IPS DF 19.7 (cell line): ENCODE results near the gene PCNX1.
"Not testable (repeated sequence)": the region's sequence is repeated elsewhere in the genome, so short reads cannot be mapped to it uniquely, and the experiment has no call there.

ENCODE experiments used
- DNase-seq: peaks from one replicate; pipeline ENCODE4 v3.0.0-alpha.2; 2013; ENCODE audit warnings: low read depth, low spot score

The PCNX1 gene

DNA sequence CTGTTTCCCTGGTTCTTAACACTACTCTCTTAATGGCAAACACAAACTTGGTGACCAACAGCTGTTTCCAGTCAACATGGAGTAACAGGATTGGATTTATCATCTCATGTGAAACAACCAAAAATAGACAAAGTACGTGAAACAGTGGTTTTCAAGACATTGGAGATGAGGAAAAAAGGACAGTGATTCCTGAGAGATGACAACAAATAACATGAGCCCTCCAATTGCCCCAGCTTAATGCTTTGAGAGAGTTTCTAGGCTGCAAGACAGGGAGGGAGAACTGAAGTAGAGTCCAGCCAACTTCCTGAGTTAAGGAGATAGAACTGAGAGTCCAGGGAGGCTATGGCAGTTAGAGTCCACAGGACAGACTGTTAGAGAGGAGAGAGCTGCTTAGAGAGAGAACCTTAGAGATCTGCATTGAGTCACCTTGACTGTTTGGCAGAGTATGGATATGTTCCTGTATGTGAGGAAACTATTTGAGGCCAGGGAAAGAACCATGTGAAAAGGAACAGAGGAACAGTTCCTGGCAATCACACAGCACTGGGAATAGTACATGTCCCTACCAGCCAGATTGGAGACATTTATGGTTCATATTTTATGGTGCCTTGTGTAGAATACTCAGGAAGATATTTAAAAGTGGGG is 106.4 kb downstream of the PCNX1 start:
- no peak for DNase-seq

DNA sequence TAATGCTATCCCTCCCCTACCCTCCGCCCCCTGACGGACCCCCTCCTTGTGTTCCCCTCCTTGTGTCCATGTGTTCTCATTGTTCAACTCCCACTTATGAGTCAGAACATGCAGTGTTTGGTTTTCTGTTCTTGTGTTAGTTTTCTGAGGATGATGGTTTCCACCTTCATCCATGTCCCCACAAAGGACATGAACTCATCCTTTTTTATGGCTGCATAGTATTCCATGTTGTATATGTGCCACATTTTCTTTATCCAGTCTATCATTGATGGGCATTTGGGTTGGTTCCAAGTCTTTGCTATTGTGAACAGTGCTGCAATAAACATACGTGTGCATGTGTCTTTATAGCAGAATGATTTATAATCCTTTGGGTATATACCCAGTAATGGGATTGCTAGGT is 112.7 kb downstream of the PCNX1 start:
- not testable (repeated sequence) for DNase-seq

DNA sequence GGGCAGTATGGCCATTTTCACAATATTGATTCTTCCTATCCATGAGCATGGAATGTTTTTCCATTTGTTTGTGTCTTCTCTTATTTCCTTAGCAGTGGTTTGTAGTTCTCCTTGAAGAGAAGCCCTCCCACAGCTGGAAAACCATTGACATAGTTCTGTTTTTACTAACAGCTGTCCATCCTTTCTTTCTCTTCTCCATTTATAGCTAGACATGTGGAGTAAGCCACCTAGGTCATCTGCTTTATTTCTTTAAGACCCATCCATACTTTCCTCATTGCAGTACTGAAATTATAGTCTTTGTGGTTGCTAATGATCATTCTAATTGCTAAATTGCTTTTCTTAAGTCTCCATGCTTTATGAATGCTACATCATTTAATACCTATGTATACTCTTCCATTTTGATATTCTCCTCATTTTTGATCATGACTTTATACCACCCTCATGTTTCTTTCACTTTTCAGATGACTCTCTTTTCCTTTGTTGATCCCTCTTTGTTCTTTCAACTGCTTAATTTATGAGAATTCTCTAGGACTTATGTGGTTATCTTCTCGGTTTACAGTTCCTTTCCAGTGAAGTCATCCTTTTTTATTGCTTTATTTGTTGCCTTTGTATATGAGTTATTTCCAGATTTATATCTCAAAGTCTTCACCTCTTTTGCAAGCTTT is 114.2 kb downstream of the PCNX1 start:
- no peak for DNase-seq

DNA sequence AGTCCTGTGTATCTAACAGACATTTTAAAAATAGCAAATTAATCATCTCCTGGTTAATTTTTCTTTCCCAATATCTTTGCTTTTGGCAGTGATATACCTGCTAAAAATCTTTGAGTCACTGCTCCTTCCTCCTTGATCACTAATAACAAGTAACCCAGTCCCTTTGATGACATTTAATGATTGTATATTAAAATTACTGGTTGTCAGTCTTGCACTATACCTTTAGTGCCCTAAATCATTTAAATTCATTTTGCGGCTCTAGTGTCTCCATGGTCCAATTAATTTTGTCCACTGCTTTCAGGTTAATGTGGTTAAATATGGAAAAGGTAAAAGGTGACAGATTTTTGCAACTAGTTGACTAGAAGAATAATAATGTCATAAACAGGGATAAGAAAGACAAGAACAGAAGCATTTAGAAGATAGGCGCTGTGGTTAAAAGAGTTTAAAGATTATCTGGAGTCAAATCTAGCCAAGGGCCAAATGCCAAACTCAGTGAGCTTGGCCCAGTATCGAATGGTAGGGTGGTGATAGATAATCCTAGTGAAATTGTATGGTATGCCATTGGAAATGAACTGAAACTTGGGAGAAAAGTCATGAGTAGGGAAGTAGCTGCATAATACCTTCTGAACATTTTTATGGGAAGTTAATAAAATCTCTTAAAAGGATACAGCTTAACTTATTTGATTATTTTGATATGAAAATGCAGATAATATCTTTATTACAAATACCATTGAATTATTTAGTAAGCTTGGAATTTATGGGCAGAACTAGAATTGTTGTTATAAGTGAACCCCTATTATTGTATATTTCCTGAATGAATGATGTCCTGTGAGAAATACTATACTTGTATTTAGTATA is 115.0 kb downstream of the PCNX1 start:
- no peak for DNase-seq

DNA sequence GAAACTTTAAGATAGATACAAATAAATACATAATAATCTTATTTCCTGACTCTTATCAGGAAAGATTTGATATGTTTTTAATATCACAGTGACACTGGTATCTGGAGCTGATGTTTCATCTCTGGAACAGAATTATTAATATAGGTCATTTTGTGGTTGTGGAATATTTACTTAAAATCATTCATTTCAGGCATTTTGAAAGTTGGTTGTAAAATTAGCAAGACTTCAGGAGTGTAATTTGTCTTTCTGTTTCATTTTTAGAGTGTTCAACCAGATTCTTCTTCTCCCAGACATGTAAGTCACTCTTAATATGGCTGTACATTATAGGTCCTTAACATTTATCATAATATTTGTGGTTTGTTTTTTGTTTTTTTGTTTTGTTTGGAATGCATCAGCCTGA is 115.7 kb downstream of the PCNX1 start:
- DNase-seq = no peak

DNA sequence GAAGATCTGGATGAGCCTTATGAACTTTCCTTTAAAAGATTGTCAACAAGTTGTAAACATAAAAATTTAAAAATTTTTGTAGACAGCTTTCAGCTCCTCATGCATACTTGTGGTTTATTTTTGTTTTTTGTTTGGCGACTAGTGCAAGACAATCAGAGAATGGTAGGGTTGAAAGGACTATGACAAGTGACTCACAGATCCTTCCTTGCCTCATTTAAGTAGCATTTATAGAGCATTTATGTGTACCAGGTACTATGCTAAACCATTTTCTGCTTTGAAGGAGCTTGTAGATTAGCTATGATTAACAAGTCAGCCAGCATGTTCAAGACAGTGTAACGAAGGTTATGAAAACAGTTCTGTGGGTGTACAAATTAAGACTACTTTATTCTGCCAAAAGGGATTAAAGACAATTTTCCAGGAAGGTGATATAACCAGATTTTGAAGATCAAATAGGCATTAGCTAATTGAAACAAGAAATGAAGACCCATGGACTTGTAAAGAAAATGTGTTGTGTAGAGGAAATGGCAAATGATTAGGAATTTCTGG is 122.0 kb downstream of the PCNX1 start:
- DNase-seq = no peak

DNA sequence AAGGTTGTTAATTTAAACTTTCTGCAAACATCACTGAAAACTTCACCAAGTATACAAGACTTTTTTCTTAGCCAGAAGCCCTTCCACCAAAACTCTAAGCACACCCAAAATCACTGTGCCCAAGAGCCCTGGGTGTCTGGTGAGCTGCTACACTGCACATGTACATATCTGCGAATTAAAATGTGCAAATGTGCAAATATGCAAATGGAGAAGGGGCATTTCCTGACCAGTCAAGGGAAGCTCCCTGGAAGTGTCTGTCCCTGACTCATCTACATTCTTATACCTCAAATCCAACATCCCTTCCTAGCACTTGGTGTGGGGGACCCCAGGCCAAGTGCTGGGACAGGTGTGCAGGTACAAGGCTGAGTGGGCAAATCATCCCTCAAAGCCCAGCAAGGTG is 123.7 kb downstream of the PCNX1 start:
- DNase-seq = no peak

DNA sequence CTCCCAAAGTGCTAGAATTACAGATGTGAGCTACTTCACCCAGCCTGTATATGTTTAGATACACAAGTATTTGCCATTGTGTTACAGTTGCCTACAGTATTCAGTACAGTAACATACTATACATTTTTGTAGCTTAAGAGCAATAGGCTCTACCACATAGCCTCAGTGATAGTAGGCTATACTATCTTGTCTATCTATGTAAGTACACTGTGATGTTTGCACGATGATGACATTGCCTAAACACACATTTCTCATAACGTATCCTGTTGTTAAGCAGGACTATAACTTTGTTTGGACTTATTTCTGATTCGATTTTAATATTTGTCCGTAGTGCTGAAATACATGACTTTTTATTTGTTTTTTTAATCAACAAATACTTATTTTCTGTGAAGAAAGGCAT is 129.2 kb downstream of the PCNX1 start:
- no peak for DNase-seq

DNA sequence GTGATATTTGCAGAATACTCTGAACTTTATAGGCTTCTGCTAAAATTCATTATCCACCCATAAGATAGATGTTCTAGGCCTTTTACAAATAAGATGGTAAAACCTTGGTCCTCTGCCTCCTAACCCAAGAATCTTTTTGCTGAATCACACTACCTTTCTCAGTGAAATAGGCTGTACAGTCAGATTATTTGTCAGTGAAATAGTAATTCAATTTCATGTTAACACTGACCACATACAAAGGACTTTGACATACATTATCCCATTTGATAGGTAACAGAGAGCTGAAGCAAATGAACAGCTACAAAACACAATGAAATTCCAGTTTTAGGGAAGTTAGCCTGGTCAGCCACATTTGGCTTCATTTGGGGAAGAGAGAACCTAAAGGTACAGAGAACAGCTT is 141.1 kb downstream of the PCNX1 start:
- DNase-seq = no peak

DNA sequence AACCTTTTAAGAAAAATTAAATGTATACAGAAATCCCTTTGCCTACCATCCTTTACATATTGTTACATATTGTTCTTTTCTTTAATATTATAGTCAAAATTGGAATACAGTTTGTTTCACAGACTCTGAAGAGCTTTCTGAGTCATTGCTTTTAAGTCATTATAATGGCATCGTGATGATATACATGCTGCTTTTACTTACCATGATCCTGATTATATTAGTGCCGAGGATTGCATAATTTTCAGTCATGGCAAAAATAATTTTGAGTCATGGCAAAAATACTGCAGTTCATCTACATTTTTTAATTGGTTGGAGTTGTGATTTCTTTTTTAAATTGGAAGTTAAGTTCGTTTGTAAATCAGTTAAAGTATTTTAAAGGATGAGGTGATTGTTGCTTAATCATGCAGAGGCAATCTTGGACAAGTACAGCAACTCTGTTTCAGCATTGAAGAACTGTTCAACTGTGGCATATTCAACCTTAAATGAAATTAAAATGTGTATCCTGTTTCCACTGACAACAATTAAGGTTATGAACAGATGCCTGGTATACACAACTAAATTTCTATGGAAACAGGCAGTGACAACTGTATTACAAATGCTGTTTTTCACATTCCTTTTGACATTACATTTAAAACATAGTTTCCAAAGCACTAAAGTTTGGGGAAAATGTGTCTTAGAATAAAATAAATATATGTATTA is 142.3 kb downstream of the PCNX1 start:
- no peak for DNase-seq

DNA sequence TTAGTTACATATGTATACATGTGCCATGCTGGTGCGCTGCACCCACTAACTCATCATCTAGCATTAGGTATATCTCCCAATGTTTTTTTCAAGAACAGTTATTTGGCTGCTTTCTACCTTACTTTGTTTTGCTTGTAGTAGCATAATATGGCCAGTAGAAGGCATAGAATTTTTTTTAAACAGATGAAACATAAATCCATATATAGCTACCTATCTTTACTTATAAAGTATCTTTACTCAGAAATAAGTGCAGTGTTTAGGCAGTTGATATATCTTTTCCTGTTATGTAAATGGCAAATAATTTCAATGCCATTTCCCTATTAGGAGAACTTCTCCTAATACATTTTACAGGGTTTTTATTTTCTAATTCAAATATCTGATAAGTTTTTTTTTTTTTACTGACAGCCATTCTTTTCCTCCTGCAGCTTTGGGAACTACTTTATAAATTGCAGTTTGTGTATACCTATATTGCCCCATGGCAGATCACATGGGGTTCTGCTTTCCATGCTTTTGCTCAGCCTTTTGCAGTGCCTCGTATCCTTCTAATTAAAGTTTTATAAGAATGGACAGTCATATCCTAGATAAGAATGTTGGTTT is 143.1 kb downstream of the PCNX1 start:
- no peak for DNase-seq

DNA sequence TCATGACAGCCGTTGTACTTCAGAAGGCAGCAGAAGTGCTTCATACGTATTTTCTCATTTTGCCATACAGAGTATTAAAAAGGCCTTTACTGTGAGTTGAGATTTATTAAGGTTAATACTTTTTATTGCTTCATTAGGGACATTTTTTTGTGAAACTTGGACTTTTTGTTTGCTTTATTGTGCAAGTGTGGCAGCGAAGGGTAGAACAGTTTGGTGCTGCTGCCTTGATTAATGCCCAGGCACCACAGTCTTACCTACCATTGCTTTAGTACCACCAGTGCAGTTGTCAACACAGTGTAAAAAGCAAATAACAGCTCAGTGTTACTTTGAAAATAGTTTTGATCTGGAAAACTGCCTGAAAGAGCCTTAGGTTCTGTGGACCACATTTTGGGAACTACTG is 147.4 kb downstream of the PCNX1 start:
- no peak for DNase-seq

DNA sequence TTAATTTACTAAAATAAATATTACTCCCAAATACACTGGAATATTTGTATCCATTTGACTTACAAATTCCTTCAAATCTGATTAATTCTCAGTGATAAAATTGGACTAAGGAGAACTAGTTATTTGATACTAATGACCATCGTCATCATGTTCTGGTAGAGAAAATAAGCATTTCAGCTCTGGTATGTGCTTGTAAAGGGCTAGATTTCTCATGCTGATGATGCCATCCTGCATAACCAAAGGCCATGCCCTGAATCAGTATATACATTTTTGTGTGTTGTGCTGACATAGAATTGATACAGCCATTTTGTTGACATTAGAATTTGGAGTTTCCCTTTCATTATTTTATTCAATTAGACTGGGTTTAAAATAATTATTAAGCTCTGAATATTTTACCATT is 148.9 kb downstream of the PCNX1 start:
- no peak for DNase-seq

DNA sequence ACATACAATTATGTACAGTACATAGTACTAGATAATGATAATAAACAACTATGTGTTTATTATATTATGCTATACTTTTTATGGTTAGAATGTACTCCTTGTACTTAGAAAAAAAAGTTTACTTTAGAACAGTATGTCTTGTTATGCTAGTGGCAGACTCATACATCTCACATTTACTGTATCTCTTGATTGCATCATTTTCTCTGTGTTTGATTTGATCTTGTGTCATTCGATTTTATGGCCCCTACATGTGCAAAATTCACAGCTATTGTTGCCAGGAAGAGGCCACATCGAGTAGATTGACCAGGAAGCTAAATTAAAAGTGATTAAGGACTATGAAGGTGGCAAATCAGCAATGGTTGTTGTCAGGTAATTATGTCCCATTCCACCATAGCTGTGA is 153.0 kb downstream of the PCNX1 start:
- no peak for DNase-seq

DNA sequence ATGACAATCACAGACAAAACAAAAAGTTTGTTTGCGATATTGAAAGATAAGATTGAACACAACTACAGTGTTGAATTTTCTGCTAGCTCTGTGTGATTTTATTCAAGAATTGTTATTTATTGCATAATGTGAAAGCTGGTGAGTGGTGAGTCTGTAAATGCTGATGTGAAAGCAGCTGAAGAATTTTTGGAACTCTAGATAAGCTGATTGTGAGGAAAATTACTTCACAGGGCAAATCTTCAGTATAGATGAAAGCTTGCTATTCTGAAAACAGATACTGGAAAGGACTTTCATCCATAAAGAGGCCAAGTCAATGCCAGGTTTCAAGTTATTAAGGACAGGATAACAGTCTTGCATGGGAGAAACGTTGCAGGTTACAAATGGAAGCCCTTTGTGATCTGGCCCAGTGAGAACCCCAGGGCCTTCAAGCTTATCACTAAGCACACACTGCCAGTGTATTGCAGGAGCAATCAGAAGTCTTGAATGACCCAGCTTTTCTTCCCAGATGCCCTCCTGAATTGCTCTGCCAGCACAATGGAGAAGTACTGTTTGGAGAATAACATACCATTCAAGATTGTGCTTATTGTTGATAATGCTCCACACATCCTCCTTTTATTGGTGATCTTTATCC is 153.7 kb downstream of the PCNX1 start:
- no peak for DNase-seq

DNA sequence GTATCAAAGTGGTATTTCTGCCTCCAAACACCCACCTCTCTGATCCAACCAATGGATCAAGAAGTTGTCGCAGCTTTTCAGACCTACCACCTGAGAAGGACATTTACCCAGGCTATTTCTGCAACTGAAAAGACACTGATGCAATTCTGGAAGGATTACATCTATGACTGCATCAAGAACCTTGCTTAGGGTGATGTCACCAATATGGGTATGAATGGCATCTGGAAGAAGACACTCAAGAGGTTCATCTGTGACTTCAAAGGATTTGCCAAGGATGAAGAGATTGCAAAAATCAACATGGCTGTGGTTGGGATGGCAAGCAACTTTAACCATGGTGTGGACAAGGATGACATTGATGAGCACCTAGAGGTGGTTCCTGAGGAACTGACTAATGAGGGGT is 154.2 kb downstream of the PCNX1 start:
- DNase-seq = no peak

DNA sequence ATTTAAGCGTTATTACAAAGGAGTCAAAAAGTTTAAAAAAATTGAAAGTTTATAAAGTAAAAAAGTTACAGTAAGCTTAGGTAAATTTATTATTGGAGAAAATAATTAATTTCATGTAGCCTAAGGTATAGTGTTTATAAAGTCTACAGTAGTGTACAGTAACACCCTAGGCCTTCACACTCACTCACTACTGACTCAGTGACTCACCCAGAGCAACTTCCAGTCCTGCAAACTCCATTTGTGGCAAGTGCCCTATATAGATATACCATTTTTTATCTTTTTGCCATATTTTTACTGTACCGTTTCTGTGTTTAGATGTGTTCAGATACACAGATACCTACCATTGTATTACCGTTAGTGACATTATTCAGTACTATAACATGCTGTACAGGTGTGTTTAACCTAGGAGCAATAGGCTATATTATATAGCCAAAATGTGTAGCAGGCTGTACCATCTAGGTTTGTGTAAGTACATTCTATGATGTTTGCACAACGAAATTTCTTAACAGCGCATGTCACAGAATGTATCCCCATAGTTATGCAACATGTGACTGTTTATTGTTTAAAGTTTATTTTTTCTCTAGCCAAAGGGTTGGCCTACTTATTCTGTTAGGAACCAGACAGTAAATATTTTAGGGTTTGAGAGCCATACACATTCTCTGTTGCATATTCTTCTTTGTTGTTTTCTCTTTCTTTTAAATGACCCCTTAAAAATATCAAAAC is 155.5 kb downstream of the PCNX1 start:
- DNase-seq = no peak

DNA sequence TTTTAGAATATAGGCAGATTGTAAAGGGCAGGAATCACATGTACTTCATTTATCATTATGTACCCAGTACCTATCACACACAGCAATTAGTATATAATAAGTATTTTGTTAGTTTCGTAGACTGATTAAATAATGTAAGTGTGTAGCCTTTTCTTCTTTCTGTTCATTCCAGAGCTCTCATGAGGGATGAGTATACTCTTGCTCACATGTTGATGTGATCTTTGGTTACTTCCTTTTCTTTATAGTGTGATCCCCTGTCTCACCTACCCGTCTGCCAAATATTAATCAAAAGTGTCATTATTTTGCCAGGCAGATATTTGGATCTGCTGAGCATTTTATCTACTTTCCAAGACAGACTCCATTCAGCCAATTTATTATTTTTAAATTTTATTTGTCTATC is 156.1 kb downstream of the PCNX1 start:
- no peak for DNase-seq

DNA sequence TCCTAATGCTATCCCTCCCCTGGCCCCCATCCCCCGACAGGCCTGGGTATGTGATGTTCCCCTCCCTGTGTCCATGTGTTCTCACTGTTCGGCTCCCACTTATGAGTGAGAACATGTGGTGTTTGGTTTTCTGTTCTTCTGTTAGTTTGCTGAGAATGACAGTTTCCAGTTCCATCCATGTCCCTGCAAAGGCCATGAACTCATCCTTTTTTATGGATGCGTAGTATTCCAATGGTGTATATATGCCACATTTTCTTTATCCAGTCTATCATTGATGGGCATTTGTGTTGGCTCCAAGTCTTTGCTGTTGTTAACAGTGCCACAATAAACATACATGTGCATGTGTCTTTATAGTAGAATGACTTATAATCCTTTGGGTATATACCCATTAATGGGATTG is 157.5 kb downstream of the PCNX1 start:
- DNase-seq = not testable (repeated sequence)

DNA sequence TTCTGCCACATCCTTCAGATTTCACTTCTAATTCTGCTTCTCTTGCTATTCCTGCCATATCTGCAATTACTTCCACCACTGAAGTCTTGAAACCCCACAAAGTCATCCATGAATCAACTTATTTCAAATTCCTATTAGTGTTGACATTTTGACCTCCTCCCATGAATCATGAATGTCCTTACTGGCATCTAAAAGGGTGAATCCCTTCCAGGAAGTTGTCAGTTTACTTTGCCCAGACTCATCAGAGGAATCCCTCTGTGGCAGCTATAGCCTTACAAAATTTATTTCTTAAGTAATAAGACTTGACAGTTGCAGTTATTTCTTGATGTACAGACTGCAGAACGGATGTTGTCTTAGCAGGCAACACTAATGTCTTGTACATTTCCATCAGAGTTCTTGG is 162.9 kb downstream of the PCNX1 start:
- no peak for DNase-seq
